ENCODE measurements around the gene S100A8.

The S100A8 gene

GRCh38 chr1:153431427-153431826, 40.6 kb upstream of the S100A8 start:
- no peak overlapping the region for H3K27ac ChIP-seq
- no peak for TF ChIP-seq ZFX (IDR thresholded peaks at IDR 0.05)

- no peak for TF ChIP-seq CTCF (conservative IDR thresholded peaks at IDR 0.05)
- no peak for TF ChIP-seq ZFX (IDR thresholded peaks at IDR 0.05)
- H3K27ac ChIP-seq: no peak overlapping the region
Observed at GRCh38 chr1:153431002-153431401, 40.1 kb upstream of the S100A8 start.

- TF ChIP-seq ZFX (IDR thresholded peaks at IDR 0.05) (no peak), CTCF (conservative IDR thresholded peaks at IDR 0.05) (no peak)
- H3K27ac ChIP-seq: no peak overlapping the region
Observed at GRCh38 chr1:153430561-153430960, 39.7 kb upstream of the S100A8 start.

GRCh38 chr1:153430166-153430553, 39.3 kb upstream of the S100A8 start:
- no peak overlapping the region for H3K27ac ChIP-seq
- no peak for TF ChIP-seq ZFX (IDR thresholded peaks at IDR 0.05)
- no peak for TF ChIP-seq CTCF (conservative IDR thresholded peaks at IDR 0.05)

- no peak overlapping the region for H3K27ac ChIP-seq
- TF ChIP-seq ZFX (IDR thresholded peaks at IDR 0.05) (no peak), CTCF (conservative IDR thresholded peaks at IDR 0.05) (no peak)
Observed at GRCh38 chr1:153429266-153430165, 38.6 kb upstream of the S100A8 start.

GRCh38 chr1:153428791-153429190, 37.9 kb upstream of the S100A8 start:
- no peak overlapping the region for H3K27ac ChIP-seq
- TF ChIP-seq ZFX (IDR thresholded peaks at IDR 0.05) (no peak), CTCF (conservative IDR thresholded peaks at IDR 0.05) (no peak)

GRCh38 chr1:153428073-153428638, 37.3 kb upstream of the S100A8 start:
- TF ChIP-seq ZFX (IDR thresholded peaks at IDR 0.05) (no peak), CTCF (conservative IDR thresholded peaks at IDR 0.05) (no peak)
- no peak overlapping the region for H3K27ac ChIP-seq

All from C4-2B (cell line).